NB4 (cell line): ENCODE results near the gene GREB1.
"Not testable (repeated sequence)": the region's sequence is repeated elsewhere in the genome, so short reads cannot be mapped to it uniquely, and the experiment has no call there.

ENCODE experiments used
- DNase-seq: peaks from one replicate; pipeline ENCODE4 v3.0.0; 2010; ENCODE audit warnings: low read depth
- H3K4me3 ChIP-seq: one replicate; pipeline ENCODE4 v1.5.1; 2011; ENCODE audit warnings: mild to moderate bottlenecking, low read depth, low read length, moderate library complexity
- CTCF ChIP-seq: IDR thresholded peaks from one replicate; pipeline ENCODE4 v1.5.1; 2012; ENCODE audit warnings: low read depth, low read length
- MAX ChIP-seq: IDR thresholded peaks from 2 replicates; pipeline ENCODE4 v1.6.1; 2011; ENCODE audit warnings: low read depth, low read length
- MYC ChIP-seq: IDR thresholded peaks from 2 replicates; pipeline ENCODE4 v1.6.1; 2011; ENCODE audit warnings: low read depth, low read length
- POLR2A ChIP-seq: IDR thresholded peaks from 2 replicates; pipeline ENCODE4 v1.6.1; 2011; ENCODE audit warnings: mild to moderate bottlenecking; ENCODE audit not compliant: insufficient read length; ENCODE audit errors: extremely low read depth

Gene GREB1

GRCh38 chr2:11656671-11657101, 122.8 kb downstream of the GREB1 start:
- TF ChIP-seq MAX, result no peak
- TF ChIP-seq POLR2A, result no peak
- no peak for DNase-seq
- H3K4me3 ChIP-seq, result no peak overlapping the region

- TF ChIP-seq POLR2A (no peak), MYC (no peak), CTCF (no peak)
- no peak overlapping the region for H3K4me3 ChIP-seq
- DNase-seq, result no peak
Measured at GRCh38 chr2:11657195-11657594, 123.3 kb downstream of the GREB1 start.

GRCh38 chr2:11657646-11658045, 123.8 kb downstream of the GREB1 start:
- TF ChIP-seq POLR2A, result no peak
- TF ChIP-seq MAX, result no peak
- TF ChIP-seq MYC, result no peak
- TF ChIP-seq CTCF, result no peak
- no peak for DNase-seq
- no peak overlapping the region for H3K4me3 ChIP-seq

GRCh38 chr2:11658208-11659114, 124.6 kb downstream of the GREB1 start:
- TF ChIP-seq MAX (no peak), MYC (no peak), CTCF (no peak), POLR2A (no peak)
- H3K4me3 ChIP-seq, result no peak overlapping the region
- DNase-seq, result no peak

- no peak for DNase-seq
Measured at GRCh38 chr2:11659115-11659475, 125.2 kb downstream of the GREB1 start.

GRCh38 chr2:11659851-11660250, 126.0 kb downstream of the GREB1 start:
- no peak for DNase-seq
- TF ChIP-seq CTCF (no peak), MYC (no peak), POLR2A (no peak), MAX (no peak)
- H3K4me3 ChIP-seq, result no peak overlapping the region

More at GRCh38 chr2:11659115-11659475, 125.2 kb downstream of the GREB1 start:
- H3K4me3 ChIP-seq, result no peak overlapping the region
- TF ChIP-seq MAX (no peak), POLR2A (no peak), MYC (no peak), CTCF (no peak)

GRCh38 chr2:11660396-11660795, 126.6 kb downstream of the GREB1 start:
- not testable (repeated sequence) for DNase-seq, H3K4me3 ChIP-seq
